ENCODE data around the gene NAB2. TPM values are rescaled to one million over a fixed set of nuclear protein-coding genes. Genes with fewer than 3 reads are reported as not detected.

The NAB2 gene
- total and polyA plus RNA-seq, 4 donors = 1.9 to 10.0 (median 6.2) TPM

DNA sequence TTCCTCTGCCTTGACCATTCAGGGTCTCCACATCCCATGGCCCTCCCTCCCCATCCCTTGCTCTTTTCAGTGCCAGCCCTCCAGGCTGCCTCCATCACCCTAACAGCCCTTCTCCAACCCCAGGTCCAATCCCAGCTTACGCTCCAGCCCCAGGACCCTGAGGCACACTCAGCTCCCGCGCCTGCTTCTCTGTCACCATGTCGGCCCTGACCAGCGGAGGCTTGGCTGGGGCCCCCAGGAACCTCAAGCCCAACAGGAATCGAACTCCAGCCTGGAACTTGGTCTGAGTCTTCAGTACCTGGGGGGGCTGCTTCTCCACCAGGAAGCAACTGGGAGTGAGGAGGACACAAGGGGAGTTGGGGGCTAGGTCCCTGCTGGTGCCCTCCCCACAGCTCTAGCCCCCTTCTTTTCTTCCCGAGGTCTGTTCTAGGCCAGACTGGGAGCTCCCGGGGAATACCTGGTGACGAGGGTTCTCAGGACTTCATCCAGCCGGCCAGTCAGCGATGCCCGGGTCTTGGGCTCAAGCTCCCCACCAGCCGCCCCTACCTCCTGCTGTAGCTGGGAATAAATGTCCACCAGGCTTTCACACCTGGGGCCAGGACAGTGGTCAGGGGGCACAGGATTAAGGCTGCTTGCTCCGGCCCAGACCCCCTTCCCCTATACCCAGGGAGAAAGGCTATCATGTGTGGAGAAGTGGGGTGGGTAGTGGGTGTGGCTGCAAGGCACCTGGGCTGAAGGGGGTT, 16.3 kb downstream of the NAB2 start:
- H3K36me3 ChIP-seq (ENCODE audit: control insufficient read depth in 4 of 4, insufficient read depth in 3 of 4, low read depth in 1 of 4, low read length in 3 of 4) = peaks cover 16 to 31% (median 24%) of the 10 kb centered on the region in 4 donors
- H3K27me3 ChIP-seq (ENCODE audit: control insufficient read depth in 4 of 4, insufficient read depth in 4 of 4, low read length in 3 of 4) = no peaks in the 10 kb centered on the region
- H3K4me1 ChIP-seq (ENCODE audit: control insufficient read depth in 4 of 4, insufficient read depth in 4 of 4, low read length in 3 of 4) = peaks cover 14 to 46% (median 35%) of the 10 kb centered on the region in 4 donors
- H3K27ac ChIP-seq (ENCODE audit: low read depth in 1 of 2, low read length in 2 of 2) = no peak overlapping the region
- H3K4me3 ChIP-seq (ENCODE audit: low read depth in 1 of 3, low read length in 3 of 3) = no peak overlapping the region
- TF ChIP-seq TAF1 (conservative IDR thresholded peaks at IDR 0.05) = no peak
- no peak for TF ChIP-seq NR2F2 (IDR thresholded peaks at IDR 0.05)
- TF ChIP-seq EGR1 (IDR thresholded peaks at IDR 0.05; ENCODE audit: low read depth in 2 of 2) = no peak
- TF ChIP-seq ATF3 (IDR thresholded peaks at IDR 0.05) = no peak
- TF ChIP-seq JUND (IDR thresholded peaks at IDR 0.05) = no peak
- no peak for TF ChIP-seq HNF4A (conservative IDR thresholded peaks at IDR 0.05)
- no peak for TF ChIP-seq REST (IDR thresholded peaks at IDR 0.05)
- TF ChIP-seq YY1 (IDR thresholded peaks at IDR 0.05) = no peak
- TF ChIP-seq RAD21 (IDR thresholded peaks at IDR 0.05) = no peak
- TF ChIP-seq, protein P1, sequence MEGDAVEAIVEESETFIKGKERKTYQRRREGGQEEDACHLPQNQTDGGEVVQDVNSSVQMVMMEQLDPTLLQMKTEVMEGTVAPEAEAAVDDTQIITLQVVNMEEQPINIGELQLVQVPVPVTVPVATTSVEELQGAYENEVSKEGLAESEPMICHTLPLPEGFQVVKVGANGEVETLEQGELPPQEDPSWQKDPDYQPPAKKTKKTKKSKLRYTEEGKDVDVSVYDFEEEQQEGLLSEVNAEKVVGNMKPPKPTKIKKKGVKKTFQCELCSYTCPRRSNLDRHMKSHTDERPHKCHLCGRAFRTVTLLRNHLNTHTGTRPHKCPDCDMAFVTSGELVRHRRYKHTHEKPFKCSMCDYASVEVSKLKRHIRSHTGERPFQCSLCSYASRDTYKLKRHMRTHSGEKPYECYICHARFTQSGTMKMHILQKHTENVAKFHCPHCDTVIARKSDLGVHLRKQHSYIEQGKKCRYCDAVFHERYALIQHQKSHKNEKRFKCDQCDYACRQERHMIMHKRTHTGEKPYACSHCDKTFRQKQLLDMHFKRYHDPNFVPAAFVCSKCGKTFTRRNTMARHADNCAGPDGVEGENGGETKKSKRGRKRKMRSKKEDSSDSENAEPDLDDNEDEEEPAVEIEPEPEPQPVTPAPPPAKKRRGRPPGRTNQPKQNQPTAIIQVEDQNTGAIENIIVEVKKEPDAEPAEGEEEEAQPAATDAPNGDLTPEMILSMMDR (IDR thresholded peaks at IDR 0.05; ENCODE audit: low read depth, low read length, missing input control) = no peak
- no peak for TF ChIP-seq MAX (IDR thresholded peaks at IDR 0.05)
- no peak for TF ChIP-seq SP1 (IDR thresholded peaks at IDR 0.05)
- TF ChIP-seq FOXA2 (IDR thresholded peaks at IDR 0.05) = no peak
- no peak for DNase-seq (ENCODE audit: low spot score)
- WGBS = 97% methylated on average over 14 of the region's 14 CpGs
- no peaks in the 10 kb centered on the region for H3K9me3 ChIP-seq (ENCODE audit: control insufficient read depth in 4 of 4, low read length in 3 of 4)
- H3K9ac ChIP-seq (ENCODE audit: low read depth in 1 of 2, low read length in 2 of 2) = no peak overlapping the region

- 75% methylated on average over 9 of the region's 9 CpGs for WGBS
- no peak for TF ChIP-seq GABPA (IDR thresholded peaks at IDR 0.05 in 1 of 2, conservative IDR thresholded peaks at IDR 0.05 in 1 of 2)
- no peak for TF ChIP-seq RAD21 (IDR thresholded peaks at IDR 0.05)
- TF ChIP-seq, protein P1 (IDR thresholded peaks at IDR 0.05; ENCODE audit: low read depth, low read length, missing input control) = no peak
- no peak for TF ChIP-seq REST (IDR thresholded peaks at IDR 0.05)
- no peak for TF ChIP-seq FOXA2 (IDR thresholded peaks at IDR 0.05)
- no peak for TF ChIP-seq SP1 (IDR thresholded peaks at IDR 0.05)
- TF ChIP-seq HNF4A (conservative IDR thresholded peaks at IDR 0.05) = no peak
- no peak for TF ChIP-seq MAX (IDR thresholded peaks at IDR 0.05)
- no peak for TF ChIP-seq NR2F2 (IDR thresholded peaks at IDR 0.05)
- TF ChIP-seq EGR1 (IDR thresholded peaks at IDR 0.05; ENCODE audit: low read depth in 2 of 2) = no peak
- TF ChIP-seq YY1 (IDR thresholded peaks at IDR 0.05) = no peak
Observed at GRCh38 chr12:57106021-57106708, 17.3 kb downstream of the NAB2 start.

More at GRCh38 chr12:57106021-57106708, 17.3 kb downstream of the NAB2 start:
- Histone ChIP-seq H3K9me3 (ENCODE audit: control insufficient read depth in 4 of 4, low read length in 3 of 4) (no peaks in the 10 kb centered on the region), H3K36me3 (ENCODE audit: control insufficient read depth in 4 of 4, insufficient read depth in 3 of 4, low read depth in 1 of 4, low read length in 3 of 4) (peaks cover 16 to 31% (median 24%) of the 10 kb centered on the region in 4 donors), H3K4me1 (ENCODE audit: control insufficient read depth in 4 of 4, insufficient read depth in 4 of 4, low read length in 3 of 4) (peaks cover 13 to 46% (median 35%) of the 10 kb centered on the region in 4 donors), H3K27me3 (ENCODE audit: control insufficient read depth in 4 of 4, insufficient read depth in 4 of 4, low read length in 3 of 4) (no peaks in the 10 kb centered on the region), H3K27ac (ENCODE audit: low read depth in 1 of 2, low read length in 2 of 2) (no peak overlapping the region), H3K4me3 (ENCODE audit: low read depth in 1 of 3, low read length in 3 of 3) (no peak overlapping the region), H3K9ac (ENCODE audit: low read depth in 1 of 2, low read length in 2 of 2) (no peak overlapping the region)
- no peak for DNase-seq (ENCODE audit: low spot score)

All from liver (tissue), 9 donors.